GM18498 (cell line): Measurements from ENCODE around the gene SMTN.
A peak's percentile ranks its signal among the peaks of the same experiment; 100 is the strongest.
"Not testable (repeated sequence)": the region's sequence is repeated elsewhere in the genome, so short reads cannot be mapped to it uniquely, and the experiment has no call there.

Experiments
- ATAC-seq: cut with Tn5 transposase; IDR thresholded peaks from one replicate; pipeline ENCODE4 v1.9.1; 2021; ENCODE audit warnings: mild to moderate bottlenecking, moderate library complexity; ENCODE audit not compliant: unreplicated experiment

Gene SMTN

DNA sequence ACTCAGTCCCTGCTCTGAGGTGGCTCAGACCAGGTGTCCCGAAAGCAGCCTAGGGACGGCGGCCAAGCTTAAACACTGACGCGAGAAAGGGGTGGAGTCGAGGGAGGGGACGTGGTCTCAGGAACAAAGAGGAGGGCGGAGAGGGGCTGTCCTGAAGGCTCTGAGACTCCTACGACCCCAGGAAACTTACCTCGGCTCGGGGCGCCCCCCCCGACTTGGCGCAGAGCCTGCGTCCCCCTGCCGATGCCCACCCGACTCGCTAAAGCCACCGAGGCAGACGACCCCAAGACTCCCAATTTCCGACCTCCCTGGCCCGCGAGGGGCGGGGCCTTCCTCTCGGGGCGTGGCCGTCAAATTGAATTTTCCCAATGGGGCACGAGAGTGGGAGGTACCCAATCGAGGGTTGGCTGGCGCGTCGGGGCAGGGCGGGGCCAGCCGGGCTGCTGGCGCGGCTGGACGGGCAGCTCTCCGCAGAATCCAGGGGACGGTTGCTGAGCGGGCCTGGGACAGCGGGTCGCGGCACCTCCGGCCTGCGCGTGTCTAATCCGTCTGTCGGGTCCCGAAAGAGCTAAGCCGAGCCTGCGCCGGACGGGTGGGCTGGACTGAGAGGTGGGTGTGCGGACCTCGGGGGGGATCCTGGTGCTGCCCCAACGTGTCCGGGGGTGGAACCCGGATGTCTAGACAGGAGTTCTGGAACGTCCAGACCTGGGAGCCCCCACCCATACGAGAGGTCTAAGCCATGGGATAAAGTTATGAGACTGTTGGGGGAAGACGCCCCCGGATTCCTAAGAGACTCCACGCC lies at the start of gene SMTN:
Gene SMTN (plus strand): TSS at position 471 of the 802 bp plus-strand sequence. CDS start 1,941 bp downstream, outside the sequence.
- peak; percentile 66 for ATAC-seq

DNA sequence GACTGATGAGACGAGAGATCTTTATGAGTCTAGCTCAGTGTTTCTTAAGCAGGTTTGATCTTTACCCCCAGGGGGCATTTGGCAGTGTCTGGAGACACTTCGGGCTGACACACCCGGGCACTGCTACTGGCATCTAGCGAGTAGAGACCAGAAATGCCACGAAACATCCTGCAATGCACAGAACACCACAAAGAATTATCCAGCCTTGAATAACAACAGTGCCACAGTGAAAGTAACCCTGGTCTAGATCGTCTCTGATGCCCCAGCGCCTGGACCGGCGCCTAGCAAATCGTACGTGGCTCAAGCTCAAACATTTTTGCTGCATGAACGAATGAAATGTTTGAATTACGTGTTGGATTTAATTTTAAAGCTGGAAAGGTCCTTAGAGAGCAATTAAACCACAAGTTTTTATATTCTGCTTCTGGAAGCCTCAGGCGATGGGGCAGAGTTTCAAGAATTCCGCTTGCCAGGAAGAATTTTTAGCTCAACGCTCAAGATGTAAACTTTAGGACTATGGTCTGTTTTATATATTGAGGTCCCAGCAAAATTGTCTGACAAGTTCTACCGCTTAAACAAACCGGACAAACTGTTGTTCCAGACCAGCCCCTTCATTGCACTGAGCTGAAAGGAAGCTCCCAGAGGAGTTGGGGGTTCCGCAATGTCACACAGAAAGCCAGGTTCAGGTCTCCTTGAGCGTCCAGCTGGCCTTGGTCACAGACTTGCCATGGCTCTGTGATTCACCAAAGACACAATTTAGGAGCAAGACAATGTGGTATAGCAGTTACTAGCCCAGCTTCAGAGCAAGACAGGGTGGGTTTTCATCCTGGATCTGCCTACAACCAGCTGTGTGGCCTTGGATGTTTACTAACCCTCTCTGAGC lies 44.2 kb upstream of the SMTN start:
- ATAC-seq: no peak

DNA sequence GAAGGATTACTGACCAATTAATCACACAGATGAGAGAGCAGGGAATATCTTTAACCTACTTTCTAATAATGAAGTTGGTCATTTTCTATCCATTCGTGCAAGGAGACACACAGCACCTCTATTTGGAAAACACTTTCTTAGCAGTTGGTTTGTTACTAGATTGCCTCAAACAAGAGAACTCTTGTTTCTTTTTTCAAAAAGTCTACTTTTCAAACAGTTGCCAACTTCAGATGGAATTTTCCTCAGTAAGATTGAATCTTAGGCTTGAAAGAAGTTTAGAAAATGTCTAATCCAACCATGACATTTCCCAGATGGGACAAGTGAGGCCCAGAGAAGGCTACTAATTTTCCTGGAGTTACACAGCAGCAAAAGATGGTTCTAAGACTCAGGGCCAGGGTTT lies 42.4 kb upstream of the SMTN start:
- ATAC-seq: no peak

DNA sequence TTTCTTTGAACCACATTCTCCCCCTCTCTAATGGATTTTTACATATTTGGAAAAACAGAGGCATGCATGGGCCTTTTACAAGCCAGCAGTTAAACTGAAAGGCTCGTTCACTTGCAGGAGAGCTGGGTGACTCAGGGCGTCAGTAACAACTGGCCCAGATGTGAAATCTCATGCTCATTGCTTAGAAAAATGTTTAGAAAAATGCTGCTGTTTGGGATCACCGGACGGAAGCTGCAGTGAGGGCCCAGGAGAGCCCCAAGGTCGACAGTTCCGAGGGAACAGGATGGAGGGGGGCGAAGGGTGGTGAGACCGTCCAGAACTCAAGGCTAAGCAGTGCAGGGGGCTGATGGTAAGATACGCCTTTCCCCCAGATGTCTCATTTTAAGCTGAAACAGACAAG lies 41.7 kb upstream of the SMTN start:
- no peak for ATAC-seq

DNA sequence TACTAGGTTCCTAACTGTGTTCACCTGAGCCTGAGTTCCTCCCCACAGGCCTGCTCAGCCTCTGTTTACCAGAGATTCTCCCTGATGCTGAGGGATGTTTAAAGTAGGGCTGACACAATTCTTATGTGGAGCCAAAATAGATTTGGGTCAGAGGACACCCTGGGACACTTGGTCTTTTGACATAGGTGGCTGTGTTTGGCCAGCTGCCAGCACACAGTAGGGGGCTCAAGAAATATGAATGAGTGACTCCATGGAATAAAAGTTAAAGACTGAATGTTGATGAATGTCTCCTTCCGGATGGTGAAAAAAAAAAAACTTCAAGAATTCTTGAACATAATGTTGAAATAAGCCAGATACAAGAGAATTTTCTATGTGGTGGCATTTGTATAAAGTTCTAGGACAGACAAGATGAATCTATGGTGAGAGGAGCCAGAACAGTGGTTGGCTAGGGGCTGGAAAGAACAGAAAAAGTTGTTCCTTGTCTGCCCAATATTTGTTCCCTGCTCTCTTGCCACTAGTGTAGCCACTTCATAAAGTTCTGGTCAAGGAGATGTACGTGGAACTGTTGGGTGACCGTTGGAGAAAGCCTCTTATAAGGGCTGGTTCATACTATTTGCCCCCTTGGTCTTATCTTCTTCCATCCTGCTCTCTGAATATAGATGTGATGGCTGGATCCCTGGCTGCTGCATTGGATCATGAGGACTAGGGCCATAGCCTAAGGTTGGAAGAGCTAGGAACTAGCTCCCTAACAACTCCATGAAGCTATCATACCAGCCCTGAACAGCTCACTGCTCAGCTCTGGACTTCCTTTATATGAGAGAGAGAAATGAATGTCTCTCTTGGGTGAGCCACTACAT lies 40.3 kb upstream of the SMTN start:
- ATAC-seq: no peak

DNA sequence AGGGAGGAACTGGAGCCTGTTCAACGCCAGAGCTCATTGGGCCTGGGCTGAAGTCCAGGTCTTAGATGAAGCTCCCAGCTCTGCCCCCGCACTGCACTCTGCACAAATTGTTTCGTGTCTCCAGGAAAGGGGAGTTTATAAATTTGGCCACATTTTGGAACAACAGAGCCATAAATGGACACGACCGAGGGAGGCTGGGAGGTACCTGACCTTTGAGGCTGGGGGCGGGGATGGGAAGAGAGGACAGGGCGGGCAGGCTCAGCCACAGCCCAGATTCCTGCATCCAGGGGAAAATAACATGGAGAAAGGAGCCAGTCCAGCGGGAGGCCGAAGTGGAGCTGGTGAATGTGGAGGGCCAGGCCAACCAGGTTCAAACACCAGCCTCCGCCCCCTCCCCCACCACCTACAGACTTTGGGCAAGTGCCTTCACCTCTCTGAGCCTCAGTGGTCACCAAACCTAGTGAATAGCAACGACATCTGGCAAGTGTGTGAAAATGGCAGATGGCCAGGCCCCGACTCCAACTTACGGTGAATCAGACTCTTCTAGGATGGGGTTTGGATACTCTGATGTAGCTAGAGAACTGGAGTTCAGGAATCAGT lies 36.8 kb upstream of the SMTN start:
- ATAC-seq: no peak

DNA sequence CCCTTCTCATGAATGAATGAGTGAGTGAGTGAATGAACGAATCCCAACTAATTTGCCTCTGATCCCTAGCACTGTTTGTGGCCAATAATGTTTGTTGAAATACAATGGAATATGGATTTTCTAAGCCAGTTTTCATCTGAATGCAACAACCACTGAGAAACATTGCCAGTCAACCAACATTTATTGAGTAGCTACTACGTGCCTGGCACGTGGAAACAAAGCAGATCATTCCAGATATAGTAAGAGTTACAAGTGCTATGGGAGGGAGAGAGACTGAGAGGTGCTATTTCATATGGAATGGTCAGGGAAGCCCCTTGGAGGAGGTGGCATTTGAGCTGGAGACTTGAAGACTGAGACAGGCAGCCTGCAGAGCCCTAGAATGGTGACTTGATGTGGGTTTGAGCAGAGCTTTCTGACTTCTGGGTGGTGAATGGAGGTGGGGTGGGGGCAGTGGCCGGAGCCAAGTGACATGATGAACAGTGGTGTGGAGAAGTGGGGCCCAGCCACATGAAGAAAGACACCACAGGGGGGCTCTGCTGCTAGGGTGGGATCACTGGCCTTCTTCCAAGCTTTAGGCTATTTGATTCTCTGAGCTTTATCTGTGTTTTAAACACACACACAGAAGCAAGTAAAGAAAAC lies 35.1 kb upstream of the SMTN start:
- ATAC-seq: no peak

DNA sequence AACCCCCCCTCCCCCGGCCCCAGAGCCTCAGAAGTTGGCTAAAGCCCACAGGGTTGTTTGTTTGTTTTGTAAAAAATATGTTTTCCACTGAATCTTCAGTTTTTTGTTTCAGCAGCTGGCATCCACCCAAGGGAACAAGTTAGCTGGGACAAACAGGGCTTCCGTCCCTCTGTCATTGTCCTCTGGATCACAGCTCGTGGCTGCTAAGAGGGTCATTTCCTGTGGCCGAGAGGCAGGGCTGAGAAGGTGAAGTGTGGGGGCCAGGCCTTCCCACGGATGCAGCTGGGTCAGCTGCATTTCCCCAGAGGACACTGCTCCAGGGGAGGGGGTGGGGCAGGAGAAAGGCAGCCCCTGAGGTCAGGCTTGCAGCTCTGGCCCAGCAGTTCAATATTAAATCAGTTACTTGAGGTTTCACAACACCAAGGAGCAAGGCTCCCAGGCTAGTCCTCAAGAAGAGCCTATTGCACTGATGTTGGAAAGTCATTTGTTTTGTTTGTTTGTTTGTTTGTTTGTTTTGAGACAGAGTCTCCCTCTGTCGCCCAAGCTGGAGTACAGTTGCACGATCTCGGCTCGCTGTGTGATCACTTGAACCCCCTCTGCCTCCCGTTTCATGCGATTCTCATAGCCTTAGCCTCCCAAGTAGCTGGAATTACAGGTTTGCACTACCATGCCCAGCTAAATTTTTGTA lies 34.4 kb upstream of the SMTN start:
- no peak for ATAC-seq

DNA sequence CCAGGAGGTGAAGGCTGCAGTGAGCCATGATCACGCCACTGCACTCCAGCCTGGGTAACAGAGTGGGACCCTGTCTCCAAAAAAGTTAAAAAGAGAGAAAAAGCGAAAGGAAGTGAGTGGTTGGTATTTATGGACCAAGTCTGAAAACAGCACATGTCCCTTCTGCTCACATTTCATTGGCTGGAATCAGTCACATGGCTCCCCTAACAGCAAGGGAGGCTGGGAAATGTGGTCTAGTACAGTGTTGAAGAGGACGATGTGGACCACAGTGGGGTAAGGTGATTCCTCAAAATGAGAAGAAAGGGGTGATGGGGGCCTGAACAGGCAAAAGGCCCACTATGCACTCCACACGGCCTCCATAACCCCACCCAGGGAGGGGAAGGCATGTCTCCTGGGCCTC lies 32.5 kb upstream of the SMTN start:
- no peak for ATAC-seq

DNA sequence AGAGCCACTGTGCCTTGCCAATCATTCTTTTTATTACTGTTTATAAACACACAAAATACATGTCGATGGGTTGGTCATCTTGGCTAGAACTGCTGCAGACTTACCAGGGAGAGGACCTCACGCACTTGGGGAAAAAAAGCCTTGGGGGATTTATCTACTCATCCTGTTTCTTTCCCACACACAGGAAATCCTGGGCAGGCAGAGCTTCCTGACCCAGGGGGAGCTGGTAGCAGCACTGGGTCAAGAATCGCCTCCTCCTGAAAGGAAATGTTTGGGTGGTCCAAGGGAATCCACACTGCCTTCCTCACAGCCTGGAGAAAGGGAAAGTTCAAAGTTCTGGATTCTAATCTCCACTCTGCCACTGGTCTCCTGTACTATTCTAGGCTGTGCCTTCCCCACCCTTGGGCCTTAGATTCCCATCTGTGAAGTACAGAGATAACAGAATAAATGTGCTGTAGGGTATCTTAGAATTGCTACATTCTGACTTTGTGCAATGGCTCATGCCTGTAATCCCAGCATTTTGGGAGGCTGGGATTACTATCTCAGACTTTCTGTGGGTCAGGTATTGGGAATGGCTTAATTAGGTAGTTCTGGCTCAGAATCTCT lies 31.2 kb upstream of the SMTN start:
- no peak for ATAC-seq

DNA sequence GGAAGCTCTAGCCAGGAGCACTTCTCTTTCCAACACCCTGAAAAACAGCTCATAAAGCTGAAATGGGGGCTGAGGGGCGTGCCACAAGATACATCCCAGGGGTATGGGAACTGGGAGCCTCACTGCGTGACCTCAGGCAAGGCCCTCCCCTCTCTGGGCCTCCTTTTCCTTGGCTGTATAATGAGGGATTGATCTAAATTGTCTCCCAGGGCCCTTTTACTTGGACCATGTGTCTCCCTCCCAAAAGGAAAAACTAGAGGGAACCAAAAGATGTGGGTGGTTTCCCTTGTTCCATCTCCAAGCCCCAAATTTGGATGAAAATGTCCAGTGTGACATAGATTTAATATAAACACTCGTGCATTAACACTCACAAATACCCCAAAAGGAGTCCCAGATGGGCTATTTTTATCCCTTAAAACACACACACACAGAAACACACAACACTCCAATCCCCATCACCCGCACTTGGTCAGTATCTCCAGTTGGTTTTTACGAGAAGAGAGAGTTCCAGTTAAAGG lies 25.9 kb upstream of the SMTN start:
- no peak for ATAC-seq

DNA sequence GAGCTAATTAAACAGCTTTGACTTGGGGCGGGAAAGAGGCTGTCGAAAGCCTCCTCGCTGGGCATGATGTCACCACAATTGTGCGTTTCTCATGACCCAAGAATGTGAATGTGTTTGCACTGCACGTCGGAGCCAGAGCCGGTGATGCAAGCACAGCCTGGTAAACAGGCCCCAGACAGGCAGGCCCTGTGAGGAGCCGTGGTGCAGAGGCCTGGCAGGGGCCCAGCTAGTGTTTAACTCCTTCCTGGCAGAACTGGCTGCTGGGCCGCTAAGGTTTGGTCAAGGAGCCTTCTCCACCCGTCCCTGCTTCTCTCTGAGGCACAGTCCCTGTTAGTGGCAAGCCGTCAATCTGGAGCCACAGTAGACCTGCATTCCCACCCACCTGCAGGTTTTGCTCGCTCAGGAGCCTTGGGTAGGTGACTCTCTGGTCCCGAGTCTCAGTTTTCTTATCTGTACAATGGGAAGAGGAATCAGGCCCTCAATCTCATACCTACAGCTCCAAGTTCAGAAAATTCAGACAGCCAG lies 25.4 kb upstream of the SMTN start:
- no peak for ATAC-seq

DNA sequence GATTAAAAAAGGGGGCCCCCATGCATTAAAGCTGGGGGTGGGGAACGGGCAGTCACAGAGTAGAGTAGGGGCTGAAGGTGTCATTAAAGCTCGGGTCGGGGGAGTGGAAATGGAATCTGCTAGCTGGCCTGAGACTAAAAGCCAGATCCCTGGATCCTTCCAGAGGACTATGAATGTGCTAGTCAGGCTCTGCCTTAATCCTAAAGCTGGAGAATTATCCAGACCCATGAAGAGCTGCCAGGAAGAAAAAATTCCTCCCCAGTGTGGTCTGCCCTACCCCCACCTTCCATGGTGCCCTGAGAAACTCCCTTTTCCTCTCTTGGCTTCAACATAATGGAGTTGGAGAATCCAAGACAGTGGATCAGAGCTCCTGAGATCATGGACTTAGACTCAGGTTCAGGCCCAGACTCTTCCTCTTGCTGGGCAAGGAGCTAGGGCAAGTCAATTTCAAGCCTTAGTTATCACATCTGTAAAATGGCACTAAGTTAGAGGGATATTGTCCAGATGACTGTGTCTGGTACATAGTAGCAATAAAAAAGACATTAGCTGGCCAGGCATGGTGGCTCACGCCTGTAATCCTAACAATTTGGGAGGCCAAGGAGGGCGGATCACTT lies 24.0 kb upstream of the SMTN start:
- no peak for ATAC-seq

DNA sequence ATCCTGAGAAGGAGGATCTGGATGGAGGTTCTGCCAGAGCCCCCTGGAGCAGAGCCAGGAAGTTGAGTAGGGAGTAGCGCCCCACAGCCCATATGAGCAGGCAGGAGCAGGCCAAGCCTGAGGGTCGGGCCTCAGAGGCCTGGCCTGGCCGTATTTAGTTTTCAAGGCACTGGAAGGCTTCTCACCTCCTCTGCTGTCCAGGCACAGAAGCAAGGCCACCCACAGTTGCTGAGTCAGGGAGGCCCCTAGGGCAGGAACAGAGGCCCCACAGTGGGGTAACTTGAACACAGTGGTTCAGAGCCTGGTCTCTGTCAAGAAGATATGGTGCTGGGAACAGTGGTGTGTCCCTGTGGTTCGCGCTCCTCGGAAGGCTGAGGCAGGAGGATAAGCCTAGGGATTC lies 21.5 kb upstream of the SMTN start:
- ATAC-seq: not testable (repeated sequence)

DNA sequence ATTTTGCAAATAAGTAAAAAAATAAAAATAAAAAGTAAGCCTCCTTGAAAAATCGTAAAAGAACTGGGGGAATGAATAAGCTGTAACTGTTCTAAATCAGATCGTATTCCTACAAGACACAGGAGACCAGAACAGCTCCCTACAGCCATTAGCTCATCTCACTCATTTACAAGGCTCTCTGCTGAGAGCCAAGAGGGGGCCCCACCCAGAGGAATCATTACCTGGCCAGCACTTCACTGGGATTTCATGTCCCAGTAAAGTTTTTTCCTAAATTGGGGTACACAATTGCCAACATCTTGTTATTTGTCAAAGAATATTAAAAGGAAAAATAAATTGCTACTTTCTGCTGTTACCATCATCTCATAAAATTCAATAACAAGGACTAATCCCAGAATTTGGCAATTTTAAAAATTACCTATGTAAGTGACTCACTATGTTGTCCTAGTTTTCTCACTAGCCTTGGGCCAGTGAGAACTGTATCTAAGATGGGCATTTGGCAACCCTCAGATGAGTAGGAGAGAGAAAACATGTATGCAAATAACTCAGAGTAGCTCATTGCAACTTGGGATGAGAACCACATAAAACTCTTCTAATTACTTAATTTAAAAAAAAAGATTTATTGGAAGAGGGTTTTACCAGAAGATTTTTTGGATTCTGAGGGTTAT lies 18.4 kb upstream of the SMTN start:
- ATAC-seq: no peak

DNA sequence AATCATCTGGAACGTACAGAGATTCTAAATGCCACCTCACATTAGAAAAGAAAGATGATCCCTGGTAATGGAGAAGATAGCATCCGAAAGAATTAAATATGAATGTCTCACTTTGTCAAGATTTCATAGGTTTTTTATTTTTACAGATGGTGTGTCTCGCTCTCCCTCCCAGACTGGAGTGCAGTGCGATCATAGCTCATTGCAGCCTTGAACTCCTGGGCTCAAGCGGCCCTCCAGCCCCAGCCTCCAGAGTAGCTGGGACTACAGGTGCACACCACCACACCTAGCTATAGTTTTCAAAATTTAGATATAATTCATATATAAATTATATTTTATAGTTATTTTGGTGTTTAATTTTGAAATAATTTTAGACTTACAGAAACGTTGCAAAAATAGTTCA lies 16.7 kb upstream of the SMTN start:
- ATAC-seq: no peak

DNA sequence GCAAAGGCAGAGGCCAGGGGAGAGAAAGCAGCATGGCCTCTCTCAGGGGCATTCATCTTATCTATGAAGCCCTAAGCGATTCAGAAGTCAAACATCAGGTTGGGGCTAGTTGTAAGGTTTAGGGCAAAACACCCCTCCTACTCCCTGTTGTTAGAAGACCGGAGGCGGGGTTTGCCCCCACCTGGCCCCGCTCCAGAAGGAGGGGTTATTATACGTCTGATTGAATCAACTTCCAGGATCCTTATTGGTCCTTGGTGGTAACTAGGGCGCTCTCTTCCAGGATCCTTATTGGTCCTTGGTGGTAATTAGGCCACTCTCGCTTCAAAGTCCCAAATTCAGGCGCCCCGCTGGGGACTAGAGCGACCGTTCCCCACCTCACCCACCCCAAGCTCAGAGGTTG lies 12.1 kb upstream of the SMTN start:
- no peak for ATAC-seq
